Measurements from ENCODE around the gene B4GALNT3. TPM values are rescaled to one million over a fixed set of nuclear protein-coding genes. Genes with fewer than 3 reads are reported as not detected.

Gene B4GALNT3
- total and polyA plus RNA-seq, 2 of the 13 experiments (the other 11 are each of a cell fraction or from before 2014, with no cell fraction given) = 3.2 to 4.4 TPM

- TF ChIP-seq HIC2 (CRISPR knock-in tag; IDR thresholded peaks at IDR 0.05; ENCODE audit: low read depth) = peak; percentile 83
- peak; percentile 7; the same call in 1 of the 2 replicates for TF ChIP-seq FOXO1 (CRISPR knock-in tag; IDR thresholded peaks at IDR 0.05)
- TF ChIP-seq ZNF564 (CRISPR knock-in tag; IDR thresholded peaks at IDR 0.05) = no peak
- no peak for TF ChIP-seq KDM3A (CRISPR knock-in tag; IDR thresholded peaks at IDR 0.05; ENCODE audit: low read depth)
- no peak for TF ChIP-seq ZBTB38 (CRISPR knock-in tag; IDR thresholded peaks at IDR 0.05)
- TF ChIP-seq RCOR2 (CRISPR knock-in tag; IDR thresholded peaks at IDR 0.05) = no peak
- no peak for TF ChIP-seq NCOA1 (CRISPR knock-in tag; IDR thresholded peaks at IDR 0.05)
- no peak for TF ChIP-seq ZZZ3 (CRISPR knock-in tag; IDR thresholded peaks at IDR 0.05; ENCODE audit: borderline replicate concordance)
- TF ChIP-seq CCAR2 (optimal IDR thresholded peaks at IDR 0.05; ENCODE audit: low read depth, low read length) = no peak
- no peak for TF ChIP-seq ZFP36L2 (CRISPR knock-in tag; IDR thresholded peaks at IDR 0.05)
- no peak for TF ChIP-seq ZNF235 (CRISPR knock-in tag; IDR thresholded peaks at IDR 0.05; ENCODE audit: borderline replicate concordance)
- no peak for TF ChIP-seq ZNF329 (CRISPR knock-in tag; IDR thresholded peaks at IDR 0.05; ENCODE audit: low read depth)
- no peak for TF ChIP-seq ZNF414 (CRISPR knock-in tag; IDR thresholded peaks at IDR 0.05)
- no peak for TF ChIP-seq FOXC1 (CRISPR knock-in tag; IDR thresholded peaks at IDR 0.05; ENCODE audit: borderline replicate concordance)
- TF ChIP-seq ZNF33B (CRISPR knock-in tag; IDR thresholded peaks at IDR 0.05) = no peak
- TF ChIP-seq ZNF12 (CRISPR knock-in tag; IDR thresholded peaks at IDR 0.05) = no peak
- no peak for TF ChIP-seq KDM1A (CRISPR knock-in tag; IDR thresholded peaks at IDR 0.05)
- TF ChIP-seq SP1 (IDR thresholded peaks at IDR 0.05) = no peak
- no peak for TF ChIP-seq SP1 (CRISPR knock-in tag; IDR thresholded peaks at IDR 0.05)
- TF ChIP-seq ZMAT3 (CRISPR knock-in tag; conservative IDR thresholded peaks at IDR 0.05) = 0 out of 2 replicates have a peak, but pooled peaks have one; percentile 5
- TF ChIP-seq NCOA2 (CRISPR knock-in tag; IDR thresholded peaks at IDR 0.05) = peak; percentile 63
- no peak for TF ChIP-seq ZNF672 (CRISPR knock-in tag; IDR thresholded peaks at IDR 0.05)
- TF ChIP-seq ISL2 (CRISPR knock-in tag; IDR thresholded peaks at IDR 0.05) = no peak
- TF ChIP-seq ZNF292 (CRISPR knock-in tag; IDR thresholded peaks at IDR 0.05; ENCODE audit: borderline replicate concordance, low read depth) = 0 out of 2 replicates have a peak, but pooled peaks have one; percentile 9
- TF ChIP-seq ZNF570 (CRISPR knock-in tag; IDR thresholded peaks at IDR 0.05; ENCODE audit: borderline replicate concordance) = no peak
- TF ChIP-seq PBX3 (CRISPR knock-in tag; IDR thresholded peaks at IDR 0.05; ENCODE audit: borderline replicate concordance) = no peak
- 0 out of 2 replicates have a peak, but pooled peaks have one; percentile 1 for TF ChIP-seq THAP7 (CRISPR knock-in tag; IDR thresholded peaks at IDR 0.05)
- no peak for TF ChIP-seq ZNF674 (CRISPR knock-in tag; IDR thresholded peaks at IDR 0.05; ENCODE audit: low read depth)
- TF ChIP-seq ZNF460 (CRISPR knock-in tag; IDR thresholded peaks at IDR 0.05; ENCODE audit: borderline replicate concordance) = no peak
Observed at GRCh38 chr12:570921-571794, 111.4 kb downstream of the B4GALNT3 start (continued).
